GM21737 (cell line): ENCODE results near the gene TSHZ2.
A peak's percentile ranks its signal among the peaks of the same experiment; 100 is the strongest.
"Not testable (repeated sequence)": the region's sequence is repeated elsewhere in the genome, so short reads cannot be mapped to it uniquely, and the experiment has no call there.

Experiments
- ATAC-seq: cut with Tn5 transposase; IDR thresholded peaks from one replicate; pipeline ENCODE4 v1.9.1; 2021; ENCODE audit warnings: mild to moderate bottlenecking, moderate library complexity; ENCODE audit not compliant: unreplicated experiment

Gene TSHZ2

DNA sequence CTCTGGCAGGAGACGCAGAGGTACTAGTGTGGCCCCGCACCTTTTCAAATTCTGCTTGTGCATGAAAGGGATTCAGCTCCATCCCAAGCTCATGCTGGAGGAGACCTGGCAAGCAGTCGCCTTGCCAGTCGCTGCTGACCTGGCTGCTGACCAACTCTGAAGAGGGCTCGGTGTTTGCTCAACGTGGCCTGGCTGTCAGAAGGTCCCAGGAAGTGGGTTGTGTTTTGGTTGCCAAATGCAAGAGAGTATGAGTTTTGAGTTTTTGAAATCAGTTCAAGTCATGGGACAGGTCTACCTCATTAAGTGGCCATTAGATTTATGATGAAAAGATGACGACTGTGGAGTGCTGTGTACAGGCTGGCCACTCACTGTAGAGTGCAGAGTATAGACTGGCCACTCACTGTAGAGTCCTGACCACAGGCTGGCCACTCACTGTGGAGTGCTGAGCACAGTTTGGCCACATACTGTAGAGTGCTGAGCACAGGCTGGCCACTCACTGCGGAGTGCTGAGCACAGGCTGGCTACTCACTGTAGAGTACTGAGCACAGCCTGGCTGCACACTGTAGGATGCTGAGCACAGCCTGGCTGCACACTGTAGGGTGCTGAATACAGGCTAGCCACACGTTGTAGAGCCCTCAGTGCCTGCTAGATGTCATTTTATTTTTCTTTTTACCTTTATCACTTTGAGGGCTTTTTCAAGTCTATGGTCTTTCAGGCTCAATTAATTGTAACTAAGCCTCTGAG is 427.6 kb downstream of the TSHZ2 start:
- no peak for ATAC-seq

DNA sequence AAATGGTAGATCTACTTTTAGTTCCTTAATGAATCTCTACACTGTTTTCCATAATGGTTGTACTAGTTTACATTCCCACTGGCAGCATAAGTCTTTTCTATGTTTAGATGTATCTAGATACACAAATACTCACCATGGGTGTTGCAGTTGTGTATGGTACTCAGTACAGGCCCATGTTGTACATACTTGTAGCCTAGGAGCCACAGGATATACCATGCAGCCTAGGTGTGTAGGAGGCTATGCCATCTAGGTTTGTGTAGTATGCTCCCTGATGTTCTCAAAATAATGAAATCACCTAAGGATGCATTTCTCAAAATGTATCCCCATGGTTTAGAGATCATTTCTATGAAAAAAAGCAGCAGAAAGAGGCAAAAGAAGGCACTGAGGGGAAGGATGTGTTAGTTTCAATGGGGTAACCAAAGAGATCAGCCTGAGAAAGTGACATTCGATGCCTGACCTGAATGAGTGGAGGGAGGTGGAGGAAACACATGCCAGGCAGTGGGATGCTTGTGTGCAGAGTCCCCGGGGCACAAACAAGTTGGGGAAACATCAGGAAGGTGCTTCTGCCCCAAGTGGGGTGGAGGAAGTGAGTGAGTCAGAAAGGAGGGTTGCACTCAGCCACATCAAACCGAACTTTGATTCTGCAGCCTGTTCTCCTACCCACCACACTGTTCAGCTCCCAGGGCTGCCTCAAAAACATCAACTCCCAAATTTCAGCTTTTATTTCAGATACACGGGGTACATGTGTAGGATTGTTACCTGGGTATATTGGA is 430.3 kb downstream of the TSHZ2 start:
- ATAC-seq: no peak

DNA sequence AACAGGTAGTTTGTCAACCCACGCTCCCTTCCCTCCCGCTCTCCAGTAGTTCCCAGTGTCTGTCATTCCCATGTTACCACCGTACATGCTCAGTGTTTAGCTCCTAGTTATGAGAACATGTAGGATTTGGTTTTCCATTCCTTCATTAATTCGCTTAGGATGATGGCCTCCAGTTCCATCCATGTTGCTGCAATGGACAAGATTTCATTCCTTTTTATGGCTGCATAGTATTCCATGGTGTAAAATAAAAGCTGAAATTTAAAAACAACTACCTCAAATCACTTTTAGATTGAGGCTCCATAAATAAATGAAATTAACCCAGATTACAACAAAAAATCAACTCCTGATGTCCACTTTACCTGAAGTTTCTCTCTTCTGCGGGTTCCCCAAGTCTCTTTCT is 430.9 kb downstream of the TSHZ2 start:
- no peak for ATAC-seq

DNA sequence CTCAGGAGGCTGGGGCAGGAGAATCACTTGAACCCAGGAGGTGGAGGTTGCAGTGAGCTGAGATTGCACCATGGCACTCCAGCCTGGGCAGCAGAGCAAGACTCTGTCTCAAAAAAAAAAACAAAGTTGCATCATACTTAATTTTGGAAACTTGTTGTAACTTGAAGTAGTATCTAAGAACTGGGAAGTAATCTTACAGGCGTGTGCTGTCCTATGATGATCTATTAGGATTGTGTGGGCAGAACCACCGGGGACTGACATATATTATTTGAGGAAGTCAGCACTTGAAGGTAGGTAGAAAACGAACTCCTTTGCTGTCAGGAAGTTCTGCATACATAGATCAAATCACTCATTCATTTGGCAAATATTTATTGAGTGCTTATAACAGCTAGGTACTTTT is 433.0 kb downstream of the TSHZ2 start:
- no peak for ATAC-seq

DNA sequence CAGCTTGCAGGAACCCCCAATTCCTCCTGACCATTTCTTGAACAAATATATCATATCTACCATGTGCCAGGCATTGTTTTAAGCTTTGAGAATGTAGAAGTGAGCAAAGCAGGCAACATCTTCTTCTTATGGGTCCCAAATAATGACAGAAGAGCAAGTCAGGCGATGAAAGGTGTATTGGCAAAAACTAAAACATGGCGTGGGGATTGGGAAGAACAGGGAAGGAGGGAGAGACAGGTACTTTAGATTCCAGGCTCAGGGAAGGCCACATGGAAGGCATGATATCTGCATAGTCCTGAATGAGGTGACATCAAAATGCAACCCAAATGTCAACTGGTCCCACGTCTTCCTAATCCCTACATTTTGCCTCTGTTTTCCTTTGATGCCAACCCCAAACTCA is 434.4 kb downstream of the TSHZ2 start:
- no peak for ATAC-seq

DNA sequence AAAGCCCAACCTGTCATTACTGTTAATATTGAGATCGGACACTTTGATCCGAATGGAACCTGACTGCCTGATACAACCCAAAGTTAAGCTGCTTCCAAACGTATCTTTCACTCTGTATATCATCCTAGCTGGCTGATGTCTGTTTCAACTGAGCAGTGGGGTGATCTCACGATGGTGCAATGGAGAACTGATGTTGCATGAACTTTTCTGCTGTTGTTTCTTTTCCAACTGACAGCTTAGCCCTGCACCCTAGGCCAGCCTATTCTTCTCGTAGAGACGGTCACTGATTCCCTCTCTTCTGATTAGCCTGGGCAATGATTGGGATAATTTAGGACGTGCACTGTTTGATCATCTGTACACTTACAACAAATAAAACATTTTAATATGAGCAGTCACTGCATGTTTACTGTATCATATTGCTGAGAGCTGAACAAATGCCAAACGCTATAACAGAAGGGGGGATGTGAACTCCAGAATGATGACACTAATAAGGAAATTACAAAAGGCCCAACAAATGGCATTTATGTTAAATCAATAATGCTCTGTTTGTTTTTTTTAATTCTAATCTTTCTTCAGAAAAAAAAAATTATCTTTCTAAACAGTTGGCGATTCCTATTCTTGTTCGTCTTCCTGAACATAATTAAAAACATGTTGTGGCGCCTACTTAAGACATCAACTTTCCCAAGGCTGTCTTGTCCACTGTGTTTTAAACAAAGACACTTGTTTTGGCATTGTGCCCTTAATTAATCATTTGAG is 436.7 kb downstream of the TSHZ2 start:
- ATAC-seq: no peak

DNA sequence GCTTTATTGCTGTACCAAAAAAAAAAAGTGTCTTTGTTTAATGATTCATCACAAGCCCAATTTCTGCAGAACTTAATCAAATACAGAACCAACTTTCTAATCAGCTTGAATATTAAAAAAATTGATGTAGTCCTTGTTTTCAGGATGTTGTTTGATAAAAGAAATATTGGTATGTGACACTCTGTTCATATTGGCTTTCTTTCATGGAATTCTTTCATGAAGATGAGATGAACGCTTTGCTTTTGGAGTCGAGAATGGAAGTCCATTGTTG is 437.2 kb downstream of the TSHZ2 start:
- ATAC-seq: no peak

DNA sequence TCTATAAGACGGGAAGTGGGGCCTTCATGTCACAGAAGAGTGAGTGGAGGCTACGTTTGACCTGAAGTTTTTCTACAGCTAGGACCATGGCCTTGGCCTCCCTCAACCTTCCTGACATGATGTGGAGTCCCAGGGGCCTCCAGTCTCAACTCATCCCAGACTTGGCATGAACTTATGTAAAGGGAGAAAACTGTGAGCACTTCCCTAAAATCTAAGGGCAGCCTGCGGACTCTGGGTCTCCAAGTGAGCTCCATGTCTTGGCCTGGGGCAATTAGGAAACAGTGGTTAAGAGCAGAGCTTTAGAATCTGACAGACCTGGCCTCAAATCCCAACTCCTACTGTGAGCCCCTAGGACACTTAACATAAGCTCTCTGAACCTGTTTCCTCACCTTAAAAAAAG is 439.0 kb downstream of the TSHZ2 start:
- ATAC-seq: no peak

DNA sequence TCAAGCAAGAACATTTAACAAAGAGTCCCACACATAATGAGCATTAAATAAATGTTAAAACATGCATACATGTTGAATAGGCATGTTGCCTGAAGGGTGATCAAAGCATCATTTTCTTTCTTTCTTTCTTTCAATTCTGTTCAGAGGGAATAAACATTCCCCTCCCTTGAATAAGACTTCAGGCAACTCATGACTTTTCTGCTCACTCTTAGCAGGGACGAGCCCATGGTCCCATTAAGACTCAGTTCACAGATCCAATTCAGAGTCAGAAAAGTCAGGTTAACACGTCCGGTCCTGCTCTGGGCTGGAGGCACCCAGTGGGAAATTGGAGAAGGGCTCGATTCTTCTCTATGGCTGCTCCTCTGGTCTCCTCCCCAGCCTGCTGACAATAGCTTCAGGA is 439.7 kb downstream of the TSHZ2 start:
- no peak for ATAC-seq

DNA sequence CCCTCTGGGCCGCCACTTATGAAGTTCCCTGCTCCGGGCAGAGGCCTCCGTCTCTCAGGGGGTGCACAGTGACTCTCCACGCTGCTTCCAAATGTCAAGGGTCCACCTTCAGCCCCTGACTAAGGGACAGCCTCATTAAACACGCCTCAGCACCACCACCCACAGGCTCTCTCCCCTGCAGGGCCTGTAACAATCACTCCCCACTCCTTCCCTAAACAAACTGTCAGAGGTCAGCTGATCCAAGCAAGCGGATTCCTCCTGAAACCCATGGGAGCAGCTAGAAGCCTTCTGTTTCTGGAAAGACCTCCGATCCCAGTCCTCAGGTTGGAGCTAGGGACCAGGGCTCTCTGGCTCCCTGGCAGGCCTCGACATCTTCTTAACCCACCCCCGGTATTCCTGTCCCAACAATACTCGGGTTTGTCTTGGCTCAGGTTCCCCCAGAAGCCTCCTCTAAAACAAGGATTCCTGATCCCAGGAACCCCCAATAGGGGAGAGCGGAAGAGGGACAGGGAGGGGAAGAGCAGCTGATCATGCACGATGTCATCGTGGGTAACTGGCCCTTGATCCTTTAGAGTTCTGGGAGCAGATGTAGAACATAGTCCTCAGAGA is 440.5 kb downstream of the TSHZ2 start:
- ATAC-seq: no peak

DNA sequence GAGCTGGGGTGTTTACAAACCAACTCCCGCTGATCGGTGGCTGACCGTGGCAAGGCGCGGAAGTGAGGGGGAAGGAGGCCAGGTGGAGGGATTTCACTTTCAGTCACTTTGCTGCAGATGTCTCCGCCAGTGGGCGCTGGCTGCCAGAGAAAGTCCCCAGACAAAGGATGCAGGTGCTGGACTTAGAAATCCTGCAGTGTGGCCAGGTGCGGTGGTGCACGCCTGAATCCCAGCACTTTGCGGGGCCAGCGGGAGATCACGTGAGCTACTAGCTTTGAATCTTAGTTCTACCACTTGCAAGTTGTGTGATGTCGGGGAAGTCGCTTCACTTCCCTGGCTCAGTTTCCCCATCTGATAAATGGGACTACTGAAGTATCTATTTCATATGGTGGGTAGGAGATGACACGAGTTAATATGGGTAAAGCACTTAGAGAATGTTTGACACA is 441.1 kb downstream of the TSHZ2 start:
- ATAC-seq: peak; percentile 91

DNA sequence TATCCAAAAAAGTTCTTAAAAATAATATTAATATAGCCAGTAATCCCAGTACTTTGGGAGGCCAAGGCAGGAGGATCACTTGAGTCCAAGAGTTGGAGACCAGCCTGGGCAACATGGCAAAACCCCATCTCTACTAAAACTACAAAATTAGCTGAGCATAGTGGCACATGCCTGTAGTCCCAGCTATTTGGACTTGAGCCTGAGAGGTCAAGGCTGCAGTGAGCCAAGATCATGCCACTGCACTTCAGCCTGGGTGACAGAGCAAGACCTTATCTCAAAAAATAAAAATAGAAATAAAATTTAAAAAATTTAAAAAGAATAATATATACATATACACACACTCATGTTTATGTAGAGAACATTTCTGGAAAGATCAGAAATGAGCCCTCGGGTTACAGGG is 441.7 kb downstream of the TSHZ2 start:
- not testable (repeated sequence) for ATAC-seq

DNA sequence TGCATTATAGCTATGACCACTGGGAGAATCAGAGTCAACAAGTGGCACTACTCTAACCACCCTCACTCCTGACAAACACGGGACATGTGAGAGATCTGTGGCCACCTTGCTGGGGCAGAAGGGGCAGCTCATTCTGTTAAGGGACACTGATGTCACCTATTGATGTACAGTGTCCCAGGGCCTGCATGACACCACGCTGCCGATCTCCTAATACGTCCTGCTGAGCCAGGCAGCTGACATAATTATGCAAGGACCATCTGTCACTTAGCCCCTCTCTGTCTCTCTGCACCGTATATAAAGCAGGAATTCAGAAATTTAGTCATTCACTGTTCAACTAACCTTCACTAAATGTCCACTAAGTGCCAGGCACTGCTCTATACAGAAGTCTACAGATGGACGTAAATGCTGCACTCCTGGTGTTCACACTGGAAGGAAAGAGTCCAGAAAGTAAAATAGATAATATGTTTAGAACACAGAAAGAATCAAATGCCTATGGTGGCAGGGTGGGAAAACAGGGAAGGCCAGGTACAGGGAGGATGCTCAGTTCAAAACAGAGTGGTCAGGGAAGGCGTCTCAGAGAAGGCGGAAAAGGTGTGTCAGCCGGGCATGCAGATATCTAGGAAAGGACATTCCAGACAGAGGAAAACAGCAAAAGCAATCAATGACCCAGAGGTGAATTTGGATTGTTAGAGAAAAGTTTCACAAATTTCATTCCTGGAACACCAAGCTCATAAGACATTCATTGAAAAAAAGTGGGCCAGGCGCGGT is 447.7 kb downstream of the TSHZ2 start:
- no peak for ATAC-seq

DNA sequence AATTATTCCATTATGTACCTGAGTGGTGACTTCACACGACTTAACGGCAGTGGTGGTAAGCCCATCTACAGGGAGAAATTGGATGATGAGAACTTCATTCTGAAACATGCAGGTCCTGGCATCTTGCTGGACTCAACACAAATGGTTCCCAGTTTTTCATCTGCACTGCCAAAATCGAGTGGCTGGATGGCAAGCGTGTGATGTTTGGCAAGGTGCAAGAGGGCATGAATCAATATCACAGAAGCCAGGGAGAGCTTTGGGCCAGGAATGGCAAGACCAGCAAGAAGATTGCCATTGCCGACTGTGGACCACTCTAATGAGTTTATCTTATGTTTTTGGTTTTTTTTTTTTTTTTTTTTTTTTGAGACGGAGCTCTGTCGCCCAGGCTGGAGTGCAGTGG is 449.2 kb downstream of the TSHZ2 start:
- no peak for ATAC-seq

DNA sequence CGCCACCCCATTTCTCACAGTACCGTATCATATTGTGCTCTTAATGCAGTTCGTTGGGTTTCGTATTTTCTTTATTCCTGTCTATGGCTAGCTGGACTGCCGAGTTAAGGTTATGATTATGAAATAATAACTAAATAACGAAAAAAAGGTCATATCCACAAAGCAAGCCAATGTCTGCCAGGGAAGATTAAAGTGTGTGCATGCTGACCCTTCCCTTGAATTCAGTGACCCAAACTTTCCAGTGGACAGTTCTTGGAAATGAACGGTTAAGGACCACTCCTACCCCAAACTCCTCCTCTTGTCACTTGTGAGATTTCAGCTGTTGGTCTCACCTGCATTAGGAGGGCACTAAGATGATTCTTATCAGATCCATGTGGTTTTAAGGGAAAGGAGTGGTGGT is 449.9 kb downstream of the TSHZ2 start:
- no peak for ATAC-seq

DNA sequence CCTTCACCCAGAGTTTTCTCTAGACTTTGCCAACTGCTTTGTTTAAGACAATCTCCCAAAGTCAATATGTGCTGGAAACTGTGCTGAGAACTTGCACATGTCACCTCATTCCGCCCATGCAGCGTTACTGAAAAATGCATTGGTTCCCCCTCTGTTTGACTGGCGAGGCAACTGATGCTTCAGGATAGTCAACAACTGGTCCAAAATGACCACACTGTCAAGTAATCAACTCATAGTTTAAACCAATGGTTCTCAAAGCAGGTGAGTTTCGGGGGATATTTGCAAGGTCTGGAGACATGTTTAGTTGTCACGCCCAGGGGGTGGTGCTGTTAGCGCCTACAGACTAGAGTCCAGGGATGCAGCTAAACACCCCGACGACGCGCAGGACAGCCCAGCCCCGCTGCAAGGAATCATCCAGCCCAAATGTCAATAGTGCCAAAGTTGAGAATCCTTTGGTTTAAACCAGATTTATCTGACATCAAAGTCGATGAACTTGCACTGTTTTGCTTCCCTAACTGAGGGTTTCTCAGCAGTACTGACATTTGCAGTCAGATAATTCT is 451.5 kb downstream of the TSHZ2 start:
- no peak for ATAC-seq

DNA sequence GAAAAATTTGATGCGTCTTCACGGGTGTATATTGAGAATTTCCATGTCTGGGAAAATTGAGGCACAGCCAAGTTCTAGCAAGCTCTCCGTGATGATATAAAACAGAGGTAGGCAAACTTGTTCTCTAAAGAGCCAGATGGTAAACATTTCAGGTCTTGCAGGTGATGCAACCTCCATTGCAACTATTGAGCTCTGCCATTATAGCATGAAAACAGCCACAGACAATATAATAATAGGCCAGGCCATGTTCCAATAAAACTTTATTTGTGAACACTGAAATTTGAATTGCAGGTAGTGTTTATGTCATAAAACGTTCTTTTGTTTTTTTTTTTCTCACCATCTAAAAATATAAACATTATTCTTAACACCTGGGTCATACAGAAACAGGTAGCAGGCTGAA is 453.3 kb downstream of the TSHZ2 start:
- no peak for ATAC-seq

DNA sequence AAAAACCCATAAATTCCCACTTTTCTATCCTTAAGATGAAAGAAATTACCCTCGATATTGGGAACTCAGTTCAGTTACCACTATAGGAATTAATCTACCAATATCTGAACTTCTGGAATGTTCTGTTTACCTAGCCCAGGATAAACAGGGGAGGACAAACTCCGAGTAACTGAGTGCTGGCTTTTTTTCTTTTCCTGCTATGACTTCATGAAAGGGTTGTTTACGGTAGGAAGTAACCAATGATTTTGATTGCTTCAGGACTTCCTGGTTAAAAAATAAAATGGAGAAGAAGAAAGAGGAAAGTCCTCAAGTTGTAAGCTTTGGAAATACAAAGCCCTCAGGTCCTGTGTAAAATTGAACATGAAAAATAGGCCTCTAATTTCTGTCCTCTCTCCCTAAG is 453.8 kb downstream of the TSHZ2 start:
- ATAC-seq: no peak

DNA sequence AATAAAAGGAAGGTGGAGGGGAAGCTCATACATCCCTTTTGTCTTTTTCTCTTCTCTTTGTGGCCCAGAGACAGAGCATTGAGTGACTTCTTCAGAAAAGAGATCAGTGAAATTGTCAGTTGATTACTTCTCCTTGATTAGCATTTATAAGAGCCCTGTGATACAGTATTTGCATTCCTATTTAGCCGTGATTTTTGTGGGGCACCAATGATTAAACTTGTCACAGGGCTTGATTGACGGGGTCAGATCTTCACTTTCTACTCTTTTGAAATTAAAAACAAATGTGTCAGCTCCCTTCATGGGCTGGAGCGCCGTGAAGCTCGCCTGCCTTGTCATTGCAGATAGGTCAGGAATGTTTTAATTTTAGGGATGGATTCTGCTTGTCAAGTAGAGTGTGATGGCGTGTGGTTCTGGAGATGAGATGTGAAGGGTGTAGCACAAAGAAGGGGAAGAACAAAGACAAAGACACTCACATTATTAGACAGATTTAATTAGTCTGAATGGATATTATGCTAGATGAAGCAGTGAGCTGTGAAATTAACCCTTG is 454.7 kb downstream of the TSHZ2 start:
- ATAC-seq: no peak

DNA sequence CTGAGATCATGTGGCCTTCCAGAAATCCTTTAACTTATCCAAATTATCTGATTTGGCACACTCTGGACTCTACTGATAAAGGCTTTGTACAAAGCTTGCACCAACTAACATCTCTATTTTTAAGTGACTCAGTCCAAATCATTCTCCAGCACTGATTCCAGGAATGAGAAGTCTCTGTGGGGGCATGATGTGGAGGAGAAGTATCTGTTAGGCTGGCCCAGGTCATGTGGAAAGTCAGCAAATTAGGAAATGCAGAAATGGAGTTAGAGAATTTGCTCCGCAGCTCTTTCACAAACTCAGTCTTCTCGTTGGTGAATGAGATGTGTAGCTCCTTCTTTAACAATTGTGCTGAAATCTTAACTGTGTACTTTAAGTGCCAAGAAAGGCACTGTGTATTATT is 455.8 kb downstream of the TSHZ2 start:
- no peak for ATAC-seq
